Measurements from ENCODE around the gene KRTAP12-2. TPM values are rescaled to one million over a fixed set of nuclear protein-coding genes. Genes with fewer than 3 reads are reported as not detected.

Gene KRTAP12-2
- total RNA-seq, 1 donor = not detected

GRCh38 chr21:44625756-44626155 is 41.0 kb downstream of the KRTAP12-2 start:
- Histone ChIP-seq H3K27ac (ENCODE audit: low read depth, low read length) (no peak overlapping the region), H3K79me2 (ENCODE audit: insufficient read depth, low read length) (no peaks in the 10 kb centered on the region), H3K4me3 (ENCODE audit: insufficient read depth, low read length) (no peak overlapping the region), H3K36me3 (ENCODE audit: insufficient read depth, low read length) (no peaks in the 10 kb centered on the region), H3K9me3 (ENCODE audit: low read depth, low read length) (no peaks in the 10 kb centered on the region), H4K20me1 (ENCODE audit: insufficient read depth, low read length) (no peaks in the 10 kb centered on the region), H2AFZ (ENCODE audit: low read length) (no peak overlapping the region), H3K27me3 (ENCODE audit: insufficient read depth, low read length) (no peaks in the 10 kb centered on the region), H3K4me1 (ENCODE audit: insufficient read depth, low read length) (no peaks in the 10 kb centered on the region), H3K4me2 (ENCODE audit: insufficient read depth, low read length) (no peak overlapping the region)
- DNase-seq (ENCODE audit: insufficient read length, low spot score, missing footprints) = no peak
- no peak for TF ChIP-seq CTCF (IDR thresholded peaks at IDR 0.05; ENCODE audit: extremely low read depth, low read depth, low read length)

GRCh38 chr21:44623575-44623974 is 43.2 kb downstream of the KRTAP12-2 start:
- Histone ChIP-seq H3K79me2 (ENCODE audit: insufficient read depth, low read length) (no peaks in the 10 kb centered on the region), H3K27ac (ENCODE audit: low read depth, low read length) (no peak overlapping the region), H3K4me3 (ENCODE audit: insufficient read depth, low read length) (no peak overlapping the region), H3K36me3 (ENCODE audit: insufficient read depth, low read length) (no peaks in the 10 kb centered on the region), H4K20me1 (ENCODE audit: insufficient read depth, low read length) (no peaks in the 10 kb centered on the region), H3K4me2 (ENCODE audit: insufficient read depth, low read length) (no peak overlapping the region), H2AFZ (ENCODE audit: low read length) (no peak overlapping the region), H3K27me3 (ENCODE audit: insufficient read depth, low read length) (no peaks in the 10 kb centered on the region), H3K9me3 (ENCODE audit: low read depth, low read length) (no peaks in the 10 kb centered on the region), H3K4me1 (ENCODE audit: insufficient read depth, low read length) (no peaks in the 10 kb centered on the region)
- DNase-seq (ENCODE audit: insufficient read length, low spot score, missing footprints) = no peak
- no peak for TF ChIP-seq CTCF (IDR thresholded peaks at IDR 0.05; ENCODE audit: extremely low read depth, low read depth, low read length)

- Histone ChIP-seq H3K27me3 (ENCODE audit: insufficient read depth, low read length) (no peaks in the 10 kb centered on the region), H3K9me3 (ENCODE audit: low read depth, low read length) (no peaks in the 10 kb centered on the region), H3K36me3 (ENCODE audit: insufficient read depth, low read length) (no peaks in the 10 kb centered on the region), H3K79me2 (ENCODE audit: insufficient read depth, low read length) (no peaks in the 10 kb centered on the region), H3K4me1 (ENCODE audit: insufficient read depth, low read length) (no peaks in the 10 kb centered on the region), H2AFZ (ENCODE audit: low read length) (no peak overlapping the region), H4K20me1 (ENCODE audit: insufficient read depth, low read length) (no peaks in the 10 kb centered on the region), H3K27ac (ENCODE audit: low read depth, low read length) (no peak overlapping the region), H3K4me3 (ENCODE audit: insufficient read depth, low read length) (no peak overlapping the region), H3K4me2 (ENCODE audit: insufficient read depth, low read length) (no peak overlapping the region)
- TF ChIP-seq CTCF (IDR thresholded peaks at IDR 0.05; ENCODE audit: extremely low read depth, low read depth, low read length) = no peak
- DNase-seq (ENCODE audit: insufficient read length, low spot score, missing footprints) = no peak
Observed at GRCh38 chr21:44619886-44620285, 46.8 kb downstream of the KRTAP12-2 start.

- H3K9me3 ChIP-seq (ENCODE audit: low read depth, low read length) = no peaks in the 10 kb centered on the region
- TF ChIP-seq CTCF (IDR thresholded peaks at IDR 0.05; ENCODE audit: extremely low read depth, low read depth, low read length) = no peak
- no peaks in the 10 kb centered on the region for H3K79me2 ChIP-seq (ENCODE audit: insufficient read depth, low read length)
- H3K27ac ChIP-seq (ENCODE audit: low read depth, low read length) = no peak overlapping the region
- no peak for DNase-seq (ENCODE audit: insufficient read length, low spot score, missing footprints)
- no peak overlapping the region for H3K4me2 ChIP-seq (ENCODE audit: insufficient read depth, low read length)
- no peaks in the 10 kb centered on the region for H3K4me1 ChIP-seq (ENCODE audit: insufficient read depth, low read length)
- no peak overlapping the region for H3K4me3 ChIP-seq (ENCODE audit: insufficient read depth, low read length)
- no peaks in the 10 kb centered on the region for H4K20me1 ChIP-seq (ENCODE audit: insufficient read depth, low read length)
- no peaks in the 10 kb centered on the region for H3K36me3 ChIP-seq (ENCODE audit: insufficient read depth, low read length)
- no peak overlapping the region for H2AFZ ChIP-seq (ENCODE audit: low read length)
- H3K27me3 ChIP-seq (ENCODE audit: insufficient read depth, low read length) = no peaks in the 10 kb centered on the region
Observed at GRCh38 chr21:44618909-44619308, 47.8 kb downstream of the KRTAP12-2 start.
